Ishikawa (cell line): ENCODE data around the gene DNAJC27.

Experiments used
- CEBPB ChIP-seq: IDR thresholded peaks from 2 replicates; pipeline ENCODE4 v1.6.1; 2012
- CREB1 ChIP-seq: IDR thresholded peaks from 2 replicates; pipeline ENCODE4 v1.6.1; 2012; ENCODE audit warnings: low read depth
- EP300 ChIP-seq: IDR thresholded peaks from 2 replicates; pipeline ENCODE4 v1.6.1; 2012; ENCODE audit warnings: borderline replicate concordance
- RAD21 ChIP-seq: IDR thresholded peaks from 2 replicates; pipeline ENCODE4 v1.6.1; 2012; ENCODE audit warnings: low read depth
- REST ChIP-seq: IDR thresholded peaks from 2 replicates; pipeline ENCODE4 v1.6.1; 2012; ENCODE audit warnings: low read depth, mild to moderate bottlenecking
- TCF12 ChIP-seq: IDR thresholded peaks from 2 replicates; pipeline ENCODE4 v1.6.1; 2012; ENCODE audit warnings: low read depth
- ZBTB7A ChIP-seq: IDR thresholded peaks from 2 replicates; pipeline ENCODE4 v1.6.1; 2012; ENCODE audit warnings: low read depth

GRCh38 chr2:24972315-24972961 lies 683 bp upstream of the DNAJC27 start:
- TF ChIP-seq ZBTB7A: no peak
- TF ChIP-seq CEBPB: no peak
- TF ChIP-seq REST: no peak
- TF ChIP-seq RAD21: no peak
- TF ChIP-seq CREB1: no peak
- no peak for TF ChIP-seq EP300
- TF ChIP-seq TCF12: no peak
